CD4-positive, alpha-beta T cell (primary cell): ENCODE measurements around the gene FCER2. TPM values are rescaled to one million over a fixed set of nuclear protein-coding genes. Genes with fewer than 3 reads are reported as not detected.

Experiments
- ATAC-seq: fragments of 200-7000 bp; cut with Tn5 transposase; one replicate; pipeline ENCODE4 v1.10.0; 2022; ENCODE audit warnings: mild to moderate bottlenecking; ENCODE audit not compliant: poor library complexity
- CTCF ChIA-PET: fragments of 350-600 bp; sonication (Branson Sonifier 250); formaldehyde crosslinking; loops from one replicate; lab custom pipeline; 2021; ENCODE audit warnings: antibody characterized with exemption, inconsistent platforms; lab: Charles Lee
- POLR2A ChIA-PET: fragments of 350-600 bp; sonication (Branson Sonifier 250); formaldehyde crosslinking; loops from one replicate; lab custom pipeline; 2021; ENCODE audit warnings: antibody characterized with exemption, inconsistent platforms; lab: Charles Lee
- DNase-seq, 14 experiments: peaks; one replicate each; pipeline ENCODE4 v3.0.0-alpha.2; 2013 to 2020; ENCODE audit warnings: mixed read lengths in 2 of 14
- H3K27ac ChIP-seq, 2 donors: one replicate each; pipeline versions ENCODE4 v1.5.1 to v1.7.0; 2013; ENCODE audit warnings: low read length in 2 of 2, low read depth in 1 of 2, mild to moderate bottlenecking in 1 of 2
- H3K27me3 ChIP-seq, 2 experiments: 1 replicate in 1 of 2; 2 replicates in 1 of 2; pipeline versions ENCODE4 v1.6.1 to v1.7.0; 2013; ENCODE audit warnings: low read length in 2 of 2, control low read depth in 1 of 2, mild to moderate bottlenecking in 1 of 2, moderate library complexity in 1 of 2; ENCODE audit not compliant: insufficient read depth in 2 of 2, control insufficient read depth in 1 of 2
- H3K36me3 ChIP-seq: one replicate; pipeline ENCODE4 v1.6.1; 2013; ENCODE audit warnings: low read length, control low read depth; ENCODE audit not compliant: insufficient read depth
- H3K4me1 ChIP-seq: one replicate; pipeline ENCODE4 v1.6.1; 2013; ENCODE audit warnings: low read length, control low read depth; ENCODE audit not compliant: insufficient read depth
- H3K4me3 ChIP-seq: one replicate; pipeline ENCODE4 v1.5.1; 2013; ENCODE audit warnings: mild to moderate bottlenecking, low read length, moderate library complexity
- H3K9me3 ChIP-seq, 2 experiments: 1 replicate in 1 of 2; 2 replicates in 1 of 2; pipeline versions ENCODE4 v1.6.1 to v1.7.0; 2013; ENCODE audit warnings: low read length in 2 of 2, mild to moderate bottlenecking in 2 of 2, control low read depth in 1 of 2, moderate library complexity in 1 of 2; ENCODE audit not compliant: control insufficient read depth in 1 of 2, insufficient read depth in 1 of 2
- H3K27ac Mint-ChIP-seq: one replicate; pipeline ENCODE4 v1.8.0; 2020; ENCODE audit warnings: mixed read lengths
- H3K27me3 Mint-ChIP-seq: one replicate; pipeline ENCODE4 v1.8.0; 2021; ENCODE audit warnings: mixed read lengths
- H3K36me3 Mint-ChIP-seq: one replicate; pipeline ENCODE4 v1.8.0; 2021; ENCODE audit warnings: low read depth, mixed read lengths
- H3K4me1 Mint-ChIP-seq: one replicate; pipeline ENCODE4 v1.8.0; 2021; ENCODE audit warnings: low read depth, mixed read lengths
- H3K4me3 Mint-ChIP-seq: one replicate; pipeline ENCODE4 v1.8.0; 2020; ENCODE audit warnings: mild to moderate bottlenecking, mixed read lengths
- H3K9me3 Mint-ChIP-seq: one replicate; pipeline ENCODE4 v1.8.0; 2020; ENCODE audit warnings: mixed read lengths
- intact Hi-C, 2 experiments: fragments of 100-400 bp; cut with DNase I in 1 of 2; cut with micrococcal nuclease in 1 of 2; formaldehyde crosslinking; loops; one replicate each; pipeline versions ENCODE4 v1.15.1 to v1.9.0; 2023 to 2025; cut with DNase I, micrococcal nuclease
- total RNA-seq, 174 experiments: library from RNA in 2 of 174; stranded (reverse) in 2 of 174; gene quantifications; one replicate each; pipeline ENCODE4 v1.2.3 and lab custom pipeline; 2021 to 2026
- TF ChIP-seq, protein P1 (sequence below): fragments of 200-600 bp; IDR thresholded peaks from one replicate; pipeline ENCODE4 v1.8.0; 2022; ENCODE audit warnings: antibody characterized with exemption, mild to moderate bottlenecking

FCER2 gene
- total RNA-seq, 2 experiments from 2014 or later = not detected

- Mint-ChIP-seq H3K4me3 (no peak overlapping the region), H3K27ac (peak overlapping the region; percentile 97), H3K4me1 (peaks cover 43% of the 10 kb centered on the region), H3K36me3 (no peaks in the 10 kb centered on the region), H3K27me3 (peaks cover 4% of the 10 kb centered on the region), H3K9me3 (no peaks in the 10 kb centered on the region)
- intact Hi-C loops = loop anchor here in 1 of 2 experiments (2.0 kb wide), 1 partner anchor 14 kb away; no protein-coding TSS in a partner anchor
- Histone ChIP-seq H3K27ac (no peak overlapping the region), H3K9me3 (no peaks in the 10 kb centered on the region), H3K4me3 (no peak overlapping the region), H3K27me3 (no peaks in the 10 kb centered on the region), H3K4me1 (peaks cover 52% of the 10 kb centered on the region), H3K36me3 (no peaks in the 10 kb centered on the region)
- ATAC-seq (no peak), DNase-seq (no peak)
- POLR2A ChIA-PET = interaction anchor here (1.1 to 3.1 kb wide), 3 partner anchors 15 to 24 kb away, joined by 3 to 29 read pairs (median 4); partner anchors contain the start of gene TRAPPC5
- TF ChIP-seq, protein P1, sequence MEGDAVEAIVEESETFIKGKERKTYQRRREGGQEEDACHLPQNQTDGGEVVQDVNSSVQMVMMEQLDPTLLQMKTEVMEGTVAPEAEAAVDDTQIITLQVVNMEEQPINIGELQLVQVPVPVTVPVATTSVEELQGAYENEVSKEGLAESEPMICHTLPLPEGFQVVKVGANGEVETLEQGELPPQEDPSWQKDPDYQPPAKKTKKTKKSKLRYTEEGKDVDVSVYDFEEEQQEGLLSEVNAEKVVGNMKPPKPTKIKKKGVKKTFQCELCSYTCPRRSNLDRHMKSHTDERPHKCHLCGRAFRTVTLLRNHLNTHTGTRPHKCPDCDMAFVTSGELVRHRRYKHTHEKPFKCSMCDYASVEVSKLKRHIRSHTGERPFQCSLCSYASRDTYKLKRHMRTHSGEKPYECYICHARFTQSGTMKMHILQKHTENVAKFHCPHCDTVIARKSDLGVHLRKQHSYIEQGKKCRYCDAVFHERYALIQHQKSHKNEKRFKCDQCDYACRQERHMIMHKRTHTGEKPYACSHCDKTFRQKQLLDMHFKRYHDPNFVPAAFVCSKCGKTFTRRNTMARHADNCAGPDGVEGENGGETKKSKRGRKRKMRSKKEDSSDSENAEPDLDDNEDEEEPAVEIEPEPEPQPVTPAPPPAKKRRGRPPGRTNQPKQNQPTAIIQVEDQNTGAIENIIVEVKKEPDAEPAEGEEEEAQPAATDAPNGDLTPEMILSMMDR = no peak
- CTCF ChIA-PET = interaction anchor here (1.3 to 1.6 kb wide), 2 partner anchors 24 to 136 kb away, joined by 6 to 7 read pairs; partner anchors contain the start of gene TRAPPC5
Measured at GRCh38 chr19:7704280-7705060, 2.5 kb upstream of the FCER2 start.

GRCh38 chr19:7703332-7703731 is 1.4 kb upstream of the FCER2 start:
- no peaks in the 10 kb centered on the region for H3K36me3 Mint-ChIP-seq
- peak overlapping the region; percentile 97 for H3K27ac Mint-ChIP-seq
- no peaks in the 10 kb centered on the region for H3K9me3 ChIP-seq
- ATAC-seq = no peak
- intact Hi-C loops = no loop called here
- H3K27me3 Mint-ChIP-seq = peaks cover 10% of the 10 kb centered on the region
- no peaks in the 10 kb centered on the region for H3K36me3 ChIP-seq
- H3K4me3 Mint-ChIP-seq = no peak overlapping the region
- no peaks in the 10 kb centered on the region for H3K9me3 Mint-ChIP-seq
- H3K27ac ChIP-seq = no peak overlapping the region
- H3K4me1 Mint-ChIP-seq = peaks cover 45% of the 10 kb centered on the region
- CTCF ChIA-PET = interaction anchor here (1.6 kb wide), 1 partner anchor 135 kb away, joined by 6 read pairs; no protein-coding TSS in a partner anchor
- TF ChIP-seq, protein P1 = no peak
- H3K27me3 ChIP-seq = peaks cover 0 to 8% of the 10 kb centered on the region in 2 experiments
- DNase-seq = no peak
- H3K4me3 ChIP-seq = no peak overlapping the region
- H3K4me1 ChIP-seq = peaks cover 53% of the 10 kb centered on the region
- POLR2A ChIA-PET = interaction anchor here (1.4 kb wide), 1 partner anchor 22 kb away, joined by 4 read pairs; the partner anchor contains the start of gene TRAPPC5

GRCh38 chr19:7701049-7701653 is 780 bp downstream of the FCER2 start:
- H3K27me3 ChIP-seq = peaks cover 0 to 8% of the 10 kb centered on the region in 2 experiments
- no peak overlapping the region for H3K27ac ChIP-seq
- H3K9me3 ChIP-seq = no peaks in the 10 kb centered on the region
- H3K36me3 ChIP-seq = no peaks in the 10 kb centered on the region
- H3K4me3 Mint-ChIP-seq = no peak overlapping the region
- intact Hi-C loops = no loop called here
- no peaks in the 10 kb centered on the region for H3K36me3 Mint-ChIP-seq
- peaks cover 33% of the 10 kb centered on the region for H3K4me1 ChIP-seq
- H3K4me1 Mint-ChIP-seq = peaks cover 34% of the 10 kb centered on the region
- no peak overlapping the region for H3K27ac Mint-ChIP-seq
- peaks cover 15% of the 10 kb centered on the region for H3K27me3 Mint-ChIP-seq
- no peaks in the 10 kb centered on the region for H3K9me3 Mint-ChIP-seq
- ATAC-seq (no peak), DNase-seq (no peak)
- TF ChIP-seq, protein P1 = no peak
- CTCF ChIA-PET = no interaction called here
- H3K4me3 ChIP-seq = no peak overlapping the region
- POLR2A ChIA-PET = no interaction called here
